ENCODE results near the gene CDC20. TPM values are rescaled to one million over a fixed set of nuclear protein-coding genes. Genes with fewer than 3 reads are reported as not detected.
"Not testable (repeated sequence)": the region's sequence is repeated elsewhere in the genome, so short reads cannot be mapped to it uniquely, and the experiment has no call there.

The CDC20 gene
- total and polyA plus RNA-seq, 4 donors, result 3.6 to 6.1 (median 5.2) TPM

DNA sequence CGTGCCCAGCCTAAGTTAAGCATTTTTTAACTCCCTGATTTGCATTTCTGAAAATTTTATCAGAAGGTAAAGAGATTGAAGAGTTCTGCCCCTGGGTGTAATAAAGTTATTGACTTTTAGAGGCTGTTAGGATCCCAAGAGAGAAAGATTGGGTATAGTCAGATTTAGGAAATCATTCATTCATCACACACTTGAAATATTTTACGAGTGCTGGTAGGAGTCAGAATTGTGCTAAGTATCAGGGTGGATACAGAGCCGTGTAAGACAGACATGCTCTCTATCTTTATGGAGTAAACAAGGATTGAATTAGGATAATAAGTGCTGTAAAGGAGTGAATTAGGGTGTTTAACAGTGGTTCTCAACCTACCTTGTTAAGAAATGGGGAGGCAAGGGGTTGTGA is 33.9 kb downstream of the CDC20 start:
- DNase-seq (no peak), ATAC-seq (ENCODE audit: insufficient read depth, low FRiP score) (no peak)
- WGBS, 2 donors, result 75 to 80% methylated on average over 3 of the region's 3 CpGs
- TF ChIP-seq, protein P1, sequence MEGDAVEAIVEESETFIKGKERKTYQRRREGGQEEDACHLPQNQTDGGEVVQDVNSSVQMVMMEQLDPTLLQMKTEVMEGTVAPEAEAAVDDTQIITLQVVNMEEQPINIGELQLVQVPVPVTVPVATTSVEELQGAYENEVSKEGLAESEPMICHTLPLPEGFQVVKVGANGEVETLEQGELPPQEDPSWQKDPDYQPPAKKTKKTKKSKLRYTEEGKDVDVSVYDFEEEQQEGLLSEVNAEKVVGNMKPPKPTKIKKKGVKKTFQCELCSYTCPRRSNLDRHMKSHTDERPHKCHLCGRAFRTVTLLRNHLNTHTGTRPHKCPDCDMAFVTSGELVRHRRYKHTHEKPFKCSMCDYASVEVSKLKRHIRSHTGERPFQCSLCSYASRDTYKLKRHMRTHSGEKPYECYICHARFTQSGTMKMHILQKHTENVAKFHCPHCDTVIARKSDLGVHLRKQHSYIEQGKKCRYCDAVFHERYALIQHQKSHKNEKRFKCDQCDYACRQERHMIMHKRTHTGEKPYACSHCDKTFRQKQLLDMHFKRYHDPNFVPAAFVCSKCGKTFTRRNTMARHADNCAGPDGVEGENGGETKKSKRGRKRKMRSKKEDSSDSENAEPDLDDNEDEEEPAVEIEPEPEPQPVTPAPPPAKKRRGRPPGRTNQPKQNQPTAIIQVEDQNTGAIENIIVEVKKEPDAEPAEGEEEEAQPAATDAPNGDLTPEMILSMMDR (IDR thresholded peaks at IDR 0.05; ENCODE audit: control extremely low read depth, extremely low read depth), result no peak
- peaks cover under 1 to 4% (median 2%) of the 10 kb centered on the region in 4 donors for H3K36me3 ChIP-seq (ENCODE audit: control insufficient read depth in 4 of 4, insufficient read depth in 4 of 4, low read length in 4 of 4)
- no peak overlapping the region for H3K9ac ChIP-seq (ENCODE audit: insufficient read depth in 1 of 2, low read length in 2 of 2)
- no peaks in the 10 kb centered on the region for H3K27me3 ChIP-seq (ENCODE audit: control insufficient read depth in 3 of 3, insufficient read depth in 3 of 3, low read length in 2 of 3)
- peaks cover 6 to 28% (median 14%) of the 10 kb centered on the region in 5 donors for H3K4me1 ChIP-seq (ENCODE audit: control insufficient read depth in 5 of 5, insufficient read depth in 5 of 5, low read length in 5 of 5)
- H3K27ac ChIP-seq (ENCODE audit: low read depth in 1 of 2, low read length in 1 of 2), result no peak overlapping the region
- H3K4me3 ChIP-seq, result no peak overlapping the region
- peaks cover 0 to 2% (median 0%) of the 10 kb centered on the region in 4 donors for H3K9me3 ChIP-seq (ENCODE audit: control insufficient read depth in 4 of 4, insufficient read depth in 3 of 4, low read length in 3 of 4)

DNA sequence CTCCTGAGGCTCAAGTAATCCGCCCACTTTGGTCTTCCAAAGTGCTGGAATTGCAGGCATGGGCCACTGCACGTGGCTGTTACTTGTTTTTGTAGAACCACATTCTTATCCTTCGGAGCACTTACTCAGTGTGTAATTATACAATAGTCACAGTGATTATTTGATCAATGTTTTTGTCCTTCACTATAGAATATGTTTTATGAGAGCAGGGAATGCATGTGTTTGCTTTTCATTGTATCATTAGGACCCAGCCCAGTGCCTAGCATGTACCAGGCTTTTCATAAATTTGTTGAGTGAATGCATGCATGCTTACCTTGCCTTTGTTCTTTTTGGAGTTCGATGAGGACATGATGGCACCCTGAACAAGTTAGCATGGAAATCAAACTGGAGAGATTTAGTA is 36.7 kb downstream of the CDC20 start:
- H3K9me3 ChIP-seq (ENCODE audit: control insufficient read depth in 4 of 4, insufficient read depth in 3 of 4, low read length in 3 of 4), result no peaks in the 10 kb centered on the region
- DNase-seq (no peak), ATAC-seq (ENCODE audit: insufficient read depth, low FRiP score) (no peak)
- no peak overlapping the region for H3K4me3 ChIP-seq
- H3K27me3 ChIP-seq (ENCODE audit: control insufficient read depth in 3 of 3, insufficient read depth in 3 of 3, low read length in 2 of 3), result no peaks in the 10 kb centered on the region
- peaks cover 0 to 4% (median under 1%) of the 10 kb centered on the region in 4 donors for H3K36me3 ChIP-seq (ENCODE audit: control insufficient read depth in 4 of 4, insufficient read depth in 4 of 4, low read length in 4 of 4)
- H3K27ac ChIP-seq (ENCODE audit: low read depth in 1 of 2, low read length in 1 of 2), result no peak overlapping the region
- WGBS, 2 donors, result 86 to 92% methylated on average over 4 of the region's 4 CpGs
- peaks cover 3 to 12% (median 4%) of the 10 kb centered on the region in 5 donors for H3K4me1 ChIP-seq (ENCODE audit: control insufficient read depth in 5 of 5, insufficient read depth in 5 of 5, low read length in 5 of 5)
- H3K9ac ChIP-seq (ENCODE audit: insufficient read depth in 1 of 2, low read length in 2 of 2), result no peak overlapping the region
- TF ChIP-seq, protein P1 (IDR thresholded peaks at IDR 0.05; ENCODE audit: control extremely low read depth, extremely low read depth), result no peak

DNA sequence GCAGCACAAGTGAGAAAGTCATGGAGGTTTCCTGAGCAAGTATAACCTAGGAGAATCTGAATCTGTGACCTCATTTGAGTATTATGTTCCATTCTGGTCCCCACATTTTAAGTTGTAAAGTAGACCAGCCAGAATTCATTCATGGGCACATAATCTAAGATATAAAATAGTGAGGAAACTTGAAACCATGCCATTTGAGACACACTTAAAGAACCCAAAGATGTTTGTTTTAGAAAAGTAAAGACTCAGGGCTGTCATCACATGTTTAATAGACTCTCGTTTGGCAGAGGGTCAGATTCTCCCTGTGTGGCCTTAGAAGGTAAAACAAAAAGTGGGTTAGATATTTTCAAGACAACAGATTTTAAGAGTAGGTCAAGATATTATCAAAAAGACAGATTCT is 37.3 kb downstream of the CDC20 start:
- TF ChIP-seq, protein P1 (IDR thresholded peaks at IDR 0.05; ENCODE audit: control extremely low read depth, extremely low read depth), result no peak
- 64 to 73% methylated on average over 1 of the region's 1 CpG for WGBS, 2 donors
- Histone ChIP-seq H3K27ac (ENCODE audit: low read depth in 1 of 2, low read length in 1 of 2) (no peak overlapping the region), H3K4me3 (no peak overlapping the region), H3K9ac (ENCODE audit: insufficient read depth in 1 of 2, low read length in 2 of 2) (no peak overlapping the region), H3K9me3 (ENCODE audit: control insufficient read depth in 4 of 4, insufficient read depth in 3 of 4, low read length in 3 of 4) (no peaks in the 10 kb centered on the region), H3K36me3 (ENCODE audit: control insufficient read depth in 4 of 4, insufficient read depth in 4 of 4, low read length in 4 of 4) (peaks cover 0 to 4% (median under 1%) of the 10 kb centered on the region in 4 donors), H3K27me3 (ENCODE audit: control insufficient read depth in 3 of 3, insufficient read depth in 3 of 3, low read length in 2 of 3) (no peaks in the 10 kb centered on the region), H3K4me1 (ENCODE audit: control insufficient read depth in 5 of 5, insufficient read depth in 5 of 5, low read length in 5 of 5) (peaks cover 0 to 7% (median 0%) of the 10 kb centered on the region in 5 donors)
- DNase-seq (peak in 2 of 3 donors; percentile 30 to 50), ATAC-seq (ENCODE audit: insufficient read depth, low FRiP score) (no peak)

DNA sequence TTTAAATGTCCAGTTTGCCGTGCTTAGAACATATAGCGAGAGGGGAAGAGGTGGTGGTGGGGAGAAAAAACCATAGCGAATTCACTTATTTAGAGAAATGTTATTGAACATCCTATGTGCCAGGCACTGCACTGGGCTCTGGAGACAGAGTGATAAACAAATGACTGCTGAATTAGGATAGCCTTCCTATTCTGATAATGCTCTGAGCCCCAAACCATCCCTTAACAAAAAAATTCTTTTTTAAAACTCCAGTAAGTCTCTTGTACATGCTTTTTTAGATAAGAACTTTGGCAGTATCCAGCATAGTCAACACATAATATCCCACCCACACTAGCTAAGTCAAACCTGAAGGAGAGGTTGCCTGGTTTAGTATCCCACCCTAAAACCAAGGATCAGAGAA is 39.4 kb downstream of the CDC20 start:
- no peak for ATAC-seq (ENCODE audit: insufficient read depth, low FRiP score)

DNA sequence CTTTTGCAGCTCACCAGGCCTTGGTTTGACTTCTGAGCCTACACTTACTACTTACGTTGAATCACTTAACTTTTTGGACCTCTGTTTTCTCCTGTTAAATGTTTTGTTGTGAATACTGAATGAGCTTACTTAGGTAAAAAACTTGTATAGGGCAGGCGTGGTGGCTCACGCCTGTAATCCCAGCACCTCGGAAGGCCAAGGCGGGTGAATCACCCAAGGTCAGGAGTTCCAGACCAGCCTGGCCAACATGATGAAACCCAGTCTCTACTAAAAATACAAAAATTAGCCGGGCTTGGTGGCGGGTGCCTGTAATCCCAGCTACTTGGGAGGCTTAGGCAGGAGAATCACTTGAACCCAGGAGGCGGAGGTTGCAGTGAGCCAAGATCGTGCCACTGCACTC is 41.7 kb downstream of the CDC20 start:
- peaks cover 13 to 18% (median 16%) of the 10 kb centered on the region in 4 donors for H3K36me3 ChIP-seq (ENCODE audit: control insufficient read depth in 4 of 4, insufficient read depth in 4 of 4, low read length in 4 of 4)
- H3K4me3 ChIP-seq; H3K9ac ChIP-seq (ENCODE audit: insufficient read depth in 1 of 2, low read length in 2 of 2); H3K9me3 ChIP-seq (ENCODE audit: control insufficient read depth in 4 of 4, insufficient read depth in 3 of 4, low read length in 3 of 4); ATAC-seq (ENCODE audit: insufficient read depth, low FRiP score); H3K27ac ChIP-seq (ENCODE audit: low read depth in 1 of 2, low read length in 1 of 2); DNase-seq; H3K27me3 ChIP-seq (ENCODE audit: control insufficient read depth in 3 of 3, insufficient read depth in 3 of 3, low read length in 2 of 3); H3K4me1 ChIP-seq (ENCODE audit: control insufficient read depth in 5 of 5, insufficient read depth in 5 of 5, low read length in 5 of 5): not testable (repeated sequence)
- WGBS, 2 donors, result 97 to 98% methylated on average over 9 of the region's 9 CpGs

More for the DNA sequence above, 39.4 kb downstream of the CDC20 start:
- H3K36me3 ChIP-seq (ENCODE audit: control insufficient read depth in 4 of 4, insufficient read depth in 4 of 4, low read length in 4 of 4), result peaks cover under 1 to 4% (median 2%) of the 10 kb centered on the region in 4 donors
- peaks cover 0 to 7% (median 0%) of the 10 kb centered on the region in 5 donors for H3K4me1 ChIP-seq (ENCODE audit: control insufficient read depth in 5 of 5, insufficient read depth in 5 of 5, low read length in 5 of 5)
- H3K4me3 ChIP-seq, result no peak overlapping the region
- no peak overlapping the region for H3K27ac ChIP-seq (ENCODE audit: low read depth in 1 of 2, low read length in 1 of 2)
- 95 to 98% methylated on average over 3 of the region's 3 CpGs for WGBS, 2 donors
- DNase-seq, result no peak
- H3K9me3 ChIP-seq (ENCODE audit: control insufficient read depth in 4 of 4, insufficient read depth in 3 of 4, low read length in 3 of 4), result no peaks in the 10 kb centered on the region
- H3K27me3 ChIP-seq (ENCODE audit: control insufficient read depth in 3 of 3, insufficient read depth in 3 of 3, low read length in 2 of 3), result no peaks in the 10 kb centered on the region
- H3K9ac ChIP-seq (ENCODE audit: insufficient read depth in 1 of 2, low read length in 2 of 2), result no peak overlapping the region
- TF ChIP-seq, protein P1 (IDR thresholded peaks at IDR 0.05; ENCODE audit: control extremely low read depth, extremely low read depth), result no peak
